HepG2 (cell line): ENCODE data around the gene SQSTM1. TPM values are rescaled to one million over a fixed set of nuclear protein-coding genes. Genes with fewer than 3 reads are reported as not detected.

Experiments
- KLF16 ChIP-seq, 2 experiments: sonication (generic) in 1 of 2; formaldehyde crosslinking in 1 of 2; IDR thresholded peaks; 2 replicates each; pipeline versions ENCODE4 v1.6.1 to v1.8.0; 2016 to 2023; ENCODE audit warnings: missing genetic modification reagents in 2 of 2, missing compliant biosample characterization in 1 of 2
- KLF6 ChIP-seq: IDR thresholded peaks from 2 replicates; pipeline ENCODE4 v1.8.0; 2016; ENCODE audit warnings: missing biosample characterization, missing genetic modification reagents
- NFATC3 ChIP-seq: sonication (generic); formaldehyde crosslinking; IDR thresholded peaks from 2 replicates; pipeline ENCODE4 v1.5.1; 2020; ENCODE audit warnings: mild to moderate bottlenecking, missing genetic modification reagents
- NFE2 ChIP-seq: sonication (generic); formaldehyde crosslinking; IDR thresholded peaks from 2 replicates; pipeline ENCODE4 v1.4.0; 2020; ENCODE audit warnings: missing genetic modification reagents
- NR2F2 ChIP-seq: IDR thresholded peaks from 2 replicates; pipeline ENCODE4 v1.6.1; 2012; ENCODE audit warnings: low read depth, inconsistent platforms, borderline replicate concordance
- SMAD1 ChIP-seq: sonication (generic); formaldehyde crosslinking; IDR thresholded peaks from 2 replicates; pipeline ENCODE4 v1.4.0; 2020; ENCODE audit warnings: missing genetic modification reagents, low read depth, mild to moderate bottlenecking, borderline replicate concordance
- TBX3 ChIP-seq: fragments of 450-650 bp; IDR thresholded peaks from 2 replicates; pipeline ENCODE4 v1.6.1; 2017; ENCODE audit warnings: antibody characterized with exemption, mild to moderate bottlenecking, inconsistent platforms, borderline replicate concordance
- THAP8 ChIP-seq: sonication (generic); formaldehyde crosslinking; IDR thresholded peaks from 2 replicates; pipeline ENCODE4 v1.5.1; 2020; ENCODE audit warnings: missing genetic modification reagents, mild to moderate bottlenecking, borderline replicate concordance
- ZNF230 ChIP-seq: sonication (generic); formaldehyde crosslinking; IDR thresholded peaks from 2 replicates; pipeline ENCODE4 v1.4.0; 2020; ENCODE audit warnings: mild to moderate bottlenecking, missing genetic modification reagents
- ZNF232 ChIP-seq: sonication (generic); formaldehyde crosslinking; IDR thresholded peaks from 2 replicates; pipeline ENCODE4 v1.4.0; 2020; ENCODE audit warnings: missing genetic modification reagents, borderline replicate concordance
- polyA plus RNA-seq, 8 experiments: library from polyadenylated mRNA; depleted of rRNA in 3 of 8; stranded (reverse) in 7 of 8; unstranded in 1 of 8; fragments of >200 nt; fragmentation: Illumina TruSeq in 4 of 8; extraction: Trizol in 4 of 8; gene quantifications; 2 replicates each; pipeline versions ENCODE4 v1.2.1 to v1.2.3, GENCODE V29; 2011 to 2016; ENCODE audit warnings: low read depth in 4 of 8, missing spikeins in 1 of 8, mixed read lengths in 1 of 8; ENCODE audit not compliant: insufficient read depth in 1 of 8
- total RNA-seq, 5 experiments: library from RNA; depleted of rRNA; stranded (reverse); fragments of >200 nt; fragmentation: Illumina TruSeq; extraction: Trizol; gene quantifications; 2 replicates each; pipeline ENCODE4 v1.2.3, GENCODE V29; 2016; ENCODE audit warnings: low read depth in 1 of 5
- TF ChIP-seq, protein P1 (sequence below): sonication (generic); formaldehyde crosslinking; IDR thresholded peaks from 2 replicates; pipeline ENCODE4 v1.9.0; 2021; ENCODE audit warnings: missing genetic modification reagents, borderline replicate concordance
- TF ChIP-seq, protein P2 (sequence below): conservative IDR thresholded peaks from 2 replicates; pipeline ENCODE4 v1.6.1; 2018; ENCODE audit warnings: missing genetic modification reagents
- TF ChIP-seq, protein P3 (sequence below): sonication (generic); formaldehyde crosslinking; IDR thresholded peaks from 2 replicates; pipeline ENCODE4 v1.4.0; 2020; ENCODE audit warnings: missing genetic modification reagents
- TF ChIP-seq, protein P4 (sequence below): sonication (generic); formaldehyde crosslinking; IDR thresholded peaks from 2 replicates; pipeline ENCODE4 v1.8.1; 2023; ENCODE audit warnings: mild to moderate bottlenecking, missing genetic modification reagents
- TF ChIP-seq, protein P5 (sequence below): sonication (generic); formaldehyde crosslinking; IDR thresholded peaks from 2 replicates; pipeline ENCODE4 v1.4.0; 2020; ENCODE audit warnings: missing genetic modification reagents

The SQSTM1 gene
- total and polyA plus RNA-seq, 2 of the 13 experiments (the other 11 are each of a cell fraction or from before 2014, with no cell fraction given): 90.9 to 160 TPM

DNA sequence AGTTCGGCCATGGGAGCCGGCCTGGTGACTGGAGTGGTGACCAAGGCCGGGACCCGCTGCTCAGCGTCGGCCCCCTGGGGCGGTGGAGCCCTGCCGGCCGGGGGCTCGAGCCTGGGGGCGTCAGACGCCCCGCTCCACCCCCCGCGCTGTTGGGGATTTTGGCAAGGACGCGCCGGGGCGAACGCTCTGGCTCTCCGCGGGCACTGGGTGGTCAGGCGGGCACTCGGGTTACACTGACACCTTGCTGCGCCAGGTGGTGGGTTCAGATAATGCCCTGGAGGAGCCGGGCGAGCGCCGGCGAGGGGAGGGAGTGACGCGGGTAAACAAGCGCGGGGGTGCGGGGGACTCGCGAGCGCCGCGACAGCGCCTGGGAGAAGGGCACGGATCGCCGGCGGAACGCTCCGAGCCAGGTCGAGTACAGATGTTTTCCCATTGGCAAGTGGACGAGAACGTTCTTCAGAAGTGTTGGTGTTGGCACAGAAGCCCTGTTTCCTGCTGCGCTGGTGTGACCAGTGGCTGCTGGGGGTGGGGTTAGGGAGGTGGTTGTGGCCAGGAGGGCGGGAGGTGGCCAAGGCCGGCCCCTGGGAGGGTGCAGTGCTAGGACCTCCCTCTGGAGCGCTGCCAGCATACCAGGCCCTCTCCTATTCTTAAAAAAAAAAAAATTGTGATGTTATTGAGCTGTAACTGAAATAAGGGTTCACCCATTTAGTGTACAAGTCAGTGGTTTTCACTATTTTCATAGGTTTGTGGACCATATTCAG lies 773 bp downstream of the SQSTM1 start (continued):
- TF ChIP-seq, protein P1, sequence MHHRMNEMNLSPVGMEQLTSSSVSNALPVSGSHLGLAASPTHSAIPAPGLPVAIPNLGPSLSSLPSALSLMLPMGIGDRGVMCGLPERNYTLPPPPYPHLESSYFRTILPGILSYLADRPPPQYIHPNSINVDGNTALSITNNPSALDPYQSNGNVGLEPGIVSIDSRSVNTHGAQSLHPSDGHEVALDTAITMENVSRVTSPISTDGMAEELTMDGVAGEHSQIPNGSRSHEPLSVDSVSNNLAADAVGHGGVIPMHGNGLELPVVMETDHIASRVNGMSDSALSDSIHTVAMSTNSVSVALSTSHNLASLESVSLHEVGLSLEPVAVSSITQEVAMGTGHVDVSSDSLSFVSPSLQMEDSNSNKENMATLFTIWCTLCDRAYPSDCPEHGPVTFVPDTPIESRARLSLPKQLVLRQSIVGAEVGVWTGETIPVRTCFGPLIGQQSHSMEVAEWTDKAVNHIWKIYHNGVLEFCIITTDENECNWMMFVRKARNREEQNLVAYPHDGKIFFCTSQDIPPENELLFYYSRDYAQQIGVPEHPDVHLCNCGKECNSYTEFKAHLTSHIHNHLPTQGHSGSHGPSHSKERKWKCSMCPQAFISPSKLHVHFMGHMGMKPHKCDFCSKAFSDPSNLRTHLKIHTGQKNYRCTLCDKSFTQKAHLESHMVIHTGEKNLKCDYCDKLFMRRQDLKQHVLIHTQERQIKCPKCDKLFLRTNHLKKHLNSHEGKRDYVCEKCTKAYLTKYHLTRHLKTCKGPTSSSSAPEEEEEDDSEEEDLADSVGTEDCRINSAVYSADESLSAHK (CRISPR knock-in tag): no peak
- TF ChIP-seq NFE2: no peak
- TF ChIP-seq KLF6: no peak
- TF ChIP-seq NFATC3 (CRISPR knock-in tag): no peak
- TF ChIP-seq ZNF232 (CRISPR knock-in tag): 0 out of 2 replicates have a peak, but pooled peaks have one; percentile 40
- TF ChIP-seq, protein P2, sequence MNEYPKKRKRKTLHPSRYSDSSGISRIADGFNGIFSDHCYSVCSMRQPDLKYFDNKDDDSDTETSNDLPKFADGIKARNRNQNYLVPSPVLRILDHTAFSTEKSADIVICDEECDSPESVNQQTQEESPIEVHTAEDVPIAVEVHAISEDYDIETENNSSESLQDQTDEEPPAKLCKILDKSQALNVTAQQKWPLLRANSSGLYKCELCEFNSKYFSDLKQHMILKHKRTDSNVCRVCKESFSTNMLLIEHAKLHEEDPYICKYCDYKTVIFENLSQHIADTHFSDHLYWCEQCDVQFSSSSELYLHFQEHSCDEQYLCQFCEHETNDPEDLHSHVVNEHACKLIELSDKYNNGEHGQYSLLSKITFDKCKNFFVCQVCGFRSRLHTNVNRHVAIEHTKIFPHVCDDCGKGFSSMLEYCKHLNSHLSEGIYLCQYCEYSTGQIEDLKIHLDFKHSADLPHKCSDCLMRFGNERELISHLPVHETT (CRISPR knock-in tag): no peak
- TF ChIP-seq TBX3: peak; percentile 12; the same call in 1 of the 2 replicates
- TF ChIP-seq NR2F2: no peak
- TF ChIP-seq, protein P3, sequence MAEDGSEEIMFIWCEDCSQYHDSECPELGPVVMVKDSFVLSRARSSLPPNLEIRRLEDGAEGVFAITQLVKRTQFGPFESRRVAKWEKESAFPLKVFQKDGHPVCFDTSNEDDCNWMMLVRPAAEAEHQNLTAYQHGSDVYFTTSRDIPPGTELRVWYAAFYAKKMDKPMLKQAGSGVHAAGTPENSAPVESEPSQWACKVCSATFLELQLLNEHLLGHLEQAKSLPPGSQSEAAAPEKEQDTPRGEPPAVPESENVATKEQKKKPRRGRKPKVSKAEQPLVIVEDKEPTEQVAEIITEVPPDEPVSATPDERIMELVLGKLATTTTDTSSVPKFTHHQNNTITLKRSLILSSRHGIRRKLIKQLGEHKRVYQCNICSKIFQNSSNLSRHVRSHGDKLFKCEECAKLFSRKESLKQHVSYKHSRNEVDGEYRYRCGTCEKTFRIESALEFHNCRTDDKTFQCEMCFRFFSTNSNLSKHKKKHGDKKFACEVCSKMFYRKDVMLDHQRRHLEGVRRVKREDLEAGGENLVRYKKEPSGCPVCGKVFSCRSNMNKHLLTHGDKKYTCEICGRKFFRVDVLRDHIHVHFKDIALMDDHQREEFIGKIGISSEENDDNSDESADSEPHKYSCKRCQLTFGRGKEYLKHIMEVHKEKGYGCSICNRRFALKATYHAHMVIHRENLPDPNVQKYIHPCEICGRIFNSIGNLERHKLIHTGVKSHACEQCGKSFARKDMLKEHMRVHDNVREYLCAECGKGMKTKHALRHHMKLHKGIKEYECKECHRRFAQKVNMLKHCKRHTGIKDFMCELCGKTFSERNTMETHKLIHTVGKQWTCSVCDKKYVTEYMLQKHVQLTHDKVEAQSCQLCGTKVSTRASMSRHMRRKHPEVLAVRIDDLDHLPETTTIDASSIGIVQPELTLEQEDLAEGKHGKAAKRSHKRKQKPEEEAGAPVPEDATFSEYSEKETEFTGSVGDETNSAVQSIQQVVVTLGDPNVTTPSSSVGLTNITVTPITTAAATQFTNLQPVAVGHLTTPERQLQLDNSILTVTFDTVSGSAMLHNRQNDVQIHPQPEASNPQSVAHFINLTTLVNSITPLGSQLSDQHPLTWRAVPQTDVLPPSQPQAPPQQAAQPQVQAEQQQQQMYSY (CRISPR knock-in tag): 0 out of 2 replicates have a peak, but pooled peaks have one; percentile 36
- TF ChIP-seq ZNF230: no peak
- TF ChIP-seq, protein P4, sequence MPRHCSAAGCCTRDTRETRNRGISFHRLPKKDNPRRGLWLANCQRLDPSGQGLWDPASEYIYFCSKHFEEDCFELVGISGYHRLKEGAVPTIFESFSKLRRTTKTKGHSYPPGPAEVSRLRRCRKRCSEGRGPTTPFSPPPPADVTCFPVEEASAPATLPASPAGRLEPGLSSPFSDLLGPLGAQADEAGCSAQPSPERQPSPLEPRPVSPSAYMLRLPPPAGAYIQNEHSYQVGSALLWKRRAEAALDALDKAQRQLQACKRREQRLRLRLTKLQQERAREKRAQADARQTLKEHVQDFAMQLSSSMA (CRISPR knock-in tag): no peak
- TF ChIP-seq, protein P5, sequence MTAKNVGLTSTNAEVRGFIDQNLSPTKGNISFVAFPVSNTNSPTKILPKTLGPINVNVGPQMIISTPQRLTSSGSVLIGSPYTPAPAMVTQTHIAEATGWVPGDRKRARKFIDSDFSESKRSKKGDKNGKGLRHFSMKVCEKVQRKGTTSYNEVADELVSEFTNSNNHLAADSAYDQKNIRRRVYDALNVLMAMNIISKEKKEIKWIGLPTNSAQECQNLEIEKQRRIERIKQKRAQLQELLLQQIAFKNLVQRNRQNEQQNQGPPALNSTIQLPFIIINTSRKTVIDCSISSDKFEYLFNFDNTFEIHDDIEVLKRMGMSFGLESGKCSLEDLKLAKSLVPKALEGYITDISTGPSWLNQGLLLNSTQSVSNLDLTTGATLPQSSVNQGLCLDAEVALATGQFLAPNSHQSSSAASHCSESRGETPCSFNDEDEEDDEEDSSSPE (CRISPR knock-in tag): no peak
- no peak; a peak in 1 of 4 replicates for TF ChIP-seq KLF16 (CRISPR knock-in tag; IDR thresholded peaks at IDR 0.05)
- TF ChIP-seq SMAD1: no peak
- TF ChIP-seq THAP8 (CRISPR knock-in tag): 0 out of 2 replicates have a peak, but pooled peaks have one; percentile 77
